NCI-H69 (cell line): ENCODE data around the gene BUD13.
"Not testable (repeated sequence)": the region's sequence is repeated elsewhere in the genome, so short reads cannot be mapped to it uniquely, and the experiment has no call there.

Experiments used
- DNase-seq: peaks from one replicate; lab custom pipeline; 2025; lab: John Stamatoyannopoulos, UW

Gene BUD13, protein sequence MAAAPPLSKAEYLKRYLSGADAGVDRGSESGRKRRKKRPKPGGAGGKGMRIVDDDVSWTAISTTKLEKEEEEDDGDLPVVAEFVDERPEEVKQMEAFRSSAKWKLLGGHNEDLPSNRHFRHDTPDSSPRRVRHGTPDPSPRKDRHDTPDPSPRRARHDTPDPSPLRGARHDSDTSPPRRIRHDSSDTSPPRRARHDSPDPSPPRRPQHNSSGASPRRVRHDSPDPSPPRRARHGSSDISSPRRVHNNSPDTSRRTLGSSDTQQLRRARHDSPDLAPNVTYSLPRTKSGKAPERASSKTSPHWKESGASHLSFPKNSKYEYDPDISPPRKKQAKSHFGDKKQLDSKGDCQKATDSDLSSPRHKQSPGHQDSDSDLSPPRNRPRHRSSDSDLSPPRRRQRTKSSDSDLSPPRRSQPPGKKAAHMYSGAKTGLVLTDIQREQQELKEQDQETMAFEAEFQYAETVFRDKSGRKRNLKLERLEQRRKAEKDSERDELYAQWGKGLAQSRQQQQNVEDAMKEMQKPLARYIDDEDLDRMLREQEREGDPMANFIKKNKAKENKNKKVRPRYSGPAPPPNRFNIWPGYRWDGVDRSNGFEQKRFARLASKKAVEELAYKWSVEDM

DNA sequence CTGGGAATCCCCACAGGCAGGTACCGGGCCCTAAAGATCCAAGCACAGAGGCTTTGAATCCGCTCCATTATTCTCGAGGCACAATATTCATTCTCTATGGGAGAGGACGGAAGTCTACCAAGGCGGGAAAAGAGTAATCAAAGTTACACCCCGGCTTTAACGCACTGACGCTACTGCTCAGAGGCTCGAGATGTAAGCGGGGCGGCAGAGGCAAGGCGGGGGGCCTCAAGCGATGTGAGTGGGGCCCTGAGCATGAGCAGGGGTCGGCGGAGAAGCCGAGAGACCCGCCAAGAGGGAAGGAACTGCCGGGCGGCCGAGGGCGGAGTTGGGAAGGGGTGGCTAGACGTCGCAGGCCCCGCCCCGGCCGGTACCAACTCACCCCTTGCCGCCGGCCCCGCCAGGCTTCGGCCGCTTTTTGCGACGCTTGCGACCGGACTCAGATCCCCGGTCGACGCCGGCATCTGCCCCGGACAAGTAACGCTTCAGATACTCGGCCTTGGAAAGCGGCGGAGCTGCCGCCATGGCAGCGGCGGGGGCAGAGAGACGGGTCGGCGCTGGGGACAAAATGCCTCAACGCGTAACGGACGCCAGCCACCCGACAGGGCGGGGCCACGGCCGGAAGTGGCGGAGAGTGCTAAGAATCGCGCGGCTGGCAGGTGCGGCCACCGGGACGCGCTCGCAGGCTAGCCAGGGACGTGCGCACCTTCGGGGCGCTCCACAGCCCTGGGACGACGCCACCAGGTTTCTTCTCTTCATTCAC lies at the start of gene BUD13:
BUD13 (minus strand) TSS at position 545 of the 760 bp plus-strand sequence; CDS start at position 522, 23 bp downstream.
- peak; percentile 97 for DNase-seq

DNA sequence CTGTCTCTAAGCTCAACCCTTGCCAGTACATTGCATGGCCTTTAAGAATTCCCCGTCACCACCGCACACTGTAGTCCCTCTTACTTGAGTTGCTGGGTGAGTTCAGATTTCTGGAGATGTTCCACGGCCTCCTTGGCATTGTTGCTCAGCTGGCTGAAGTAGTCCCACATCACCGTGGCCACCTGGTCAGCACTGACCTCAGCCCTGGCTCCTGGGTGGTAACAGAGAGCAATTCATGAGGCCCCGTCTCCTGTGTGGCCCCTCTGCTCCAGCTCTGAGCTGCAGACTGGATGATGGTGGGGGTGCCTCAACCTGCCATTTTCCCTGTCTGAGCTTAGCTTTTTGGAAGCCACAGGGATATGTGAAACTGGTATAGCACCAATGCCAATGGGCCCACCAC lies 49.8 kb upstream of the BUD13 start:
- DNase-seq: no peak

DNA sequence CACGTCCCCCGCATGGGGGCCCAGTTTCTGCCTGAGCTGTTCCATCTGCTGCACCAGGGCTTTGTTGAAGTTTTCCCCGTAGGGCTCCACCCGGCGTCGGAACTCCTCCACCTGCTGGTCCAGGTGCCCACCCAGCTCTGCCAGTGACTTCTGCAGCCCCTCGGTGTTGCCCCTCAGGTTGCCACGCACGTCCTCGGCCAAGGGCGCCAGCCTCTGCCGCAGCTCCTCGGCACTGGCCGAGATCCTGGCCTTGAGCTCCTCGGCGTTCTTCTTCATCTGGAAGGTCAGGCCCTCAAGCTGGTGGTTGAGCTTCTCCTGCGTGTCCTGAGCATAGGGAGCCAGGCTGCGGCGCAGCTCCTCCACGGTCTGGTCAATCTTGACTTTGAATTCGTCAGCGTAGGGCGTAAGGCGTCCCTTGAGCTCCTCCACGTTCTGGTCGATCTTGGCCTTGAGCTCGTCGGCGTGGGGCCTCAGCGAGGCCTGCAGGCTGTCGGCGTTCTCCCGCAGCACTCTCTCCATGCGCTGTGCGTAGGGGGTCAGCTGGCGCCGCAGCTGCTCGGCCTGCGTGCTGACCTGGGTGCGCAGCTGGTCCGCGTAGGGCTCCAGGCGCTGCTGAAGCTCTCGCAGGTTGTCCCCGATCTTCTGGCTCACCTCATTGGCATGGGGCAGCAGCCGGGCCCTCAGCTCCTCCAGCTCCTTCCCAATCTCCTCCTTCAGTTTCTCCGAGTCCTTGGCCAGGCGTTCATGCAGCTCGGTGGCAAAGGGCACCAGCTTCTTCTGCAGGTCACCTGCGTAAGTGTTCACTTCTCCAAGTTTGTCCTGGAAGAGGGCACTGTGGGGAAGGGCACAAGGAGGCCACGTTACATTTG lies 48.5 kb upstream of the BUD13 start:
- DNase-seq: no peak

DNA sequence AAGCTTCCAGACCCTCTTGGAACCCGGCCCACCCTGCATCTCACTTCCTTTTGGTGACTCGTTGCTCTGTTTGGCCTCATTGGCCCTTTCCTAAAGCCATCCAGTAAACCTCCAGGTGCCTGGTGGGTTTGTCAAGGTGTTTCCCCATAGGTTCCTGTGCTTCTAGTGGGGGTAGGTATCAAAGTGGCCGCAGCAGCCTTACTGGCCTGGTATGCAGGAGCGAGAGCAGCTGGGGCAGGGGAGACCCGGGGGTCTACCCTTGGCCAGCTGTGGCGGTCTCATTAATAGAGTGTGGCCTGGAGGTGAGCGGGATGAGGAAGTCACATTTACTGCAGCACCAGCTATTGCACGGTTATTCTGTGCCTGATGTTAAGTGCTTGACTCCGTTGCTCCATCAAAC lies 46.3 kb upstream of the BUD13 start:
- no peak for DNase-seq

DNA sequence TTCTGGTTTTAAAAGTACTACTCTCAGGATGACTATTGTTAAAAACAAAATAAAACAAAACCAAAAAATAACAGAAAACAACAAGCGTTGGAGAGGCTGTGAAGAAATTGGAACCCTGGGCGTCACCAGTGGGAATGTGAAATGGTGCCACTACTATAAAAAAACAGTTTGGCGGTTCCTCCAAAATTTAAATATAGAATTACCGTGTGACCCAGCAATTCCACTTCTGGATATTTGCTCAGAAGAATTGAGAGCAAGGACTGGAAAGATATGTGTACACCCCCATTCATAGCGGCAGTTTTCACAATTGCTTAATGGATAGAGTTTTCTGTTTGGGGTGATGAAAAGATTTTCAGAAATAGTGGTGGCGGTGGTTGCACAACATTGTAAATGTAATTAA lies 41.7 kb upstream of the BUD13 start:
- no peak for DNase-seq

DNA sequence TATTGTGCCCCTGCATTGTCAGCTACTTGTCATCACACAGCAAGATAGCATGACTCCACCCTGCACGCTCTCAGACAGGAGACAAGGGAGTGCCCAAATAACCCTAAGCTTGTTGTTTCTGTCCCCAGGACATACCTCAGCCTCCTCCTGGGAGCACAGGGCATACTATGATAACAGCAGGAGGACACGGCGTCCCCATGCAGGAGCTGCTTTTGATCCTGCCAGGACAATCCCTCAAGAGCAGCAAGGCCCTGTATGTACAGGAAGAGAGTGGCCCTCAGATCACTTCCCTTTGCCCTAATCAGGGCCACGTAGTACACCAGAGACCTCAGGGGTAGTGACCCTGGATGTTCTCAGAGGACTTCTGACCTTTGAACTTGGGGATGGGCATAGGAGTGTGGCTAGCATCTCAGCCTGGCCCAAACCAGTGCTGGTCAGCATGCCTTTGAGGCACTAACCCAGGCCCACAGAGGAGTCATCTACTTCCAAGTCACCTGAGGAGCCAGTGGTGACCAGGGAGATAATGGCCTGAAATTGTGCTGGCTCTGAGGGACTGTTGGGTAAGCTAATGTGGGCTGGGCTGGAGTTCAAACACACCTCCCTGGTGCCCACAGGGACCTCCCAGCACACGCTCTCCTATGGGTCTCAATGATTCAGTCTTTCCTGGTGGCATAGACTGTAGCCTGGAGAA lies 41.1 kb upstream of the BUD13 start:
- no peak for DNase-seq

DNA sequence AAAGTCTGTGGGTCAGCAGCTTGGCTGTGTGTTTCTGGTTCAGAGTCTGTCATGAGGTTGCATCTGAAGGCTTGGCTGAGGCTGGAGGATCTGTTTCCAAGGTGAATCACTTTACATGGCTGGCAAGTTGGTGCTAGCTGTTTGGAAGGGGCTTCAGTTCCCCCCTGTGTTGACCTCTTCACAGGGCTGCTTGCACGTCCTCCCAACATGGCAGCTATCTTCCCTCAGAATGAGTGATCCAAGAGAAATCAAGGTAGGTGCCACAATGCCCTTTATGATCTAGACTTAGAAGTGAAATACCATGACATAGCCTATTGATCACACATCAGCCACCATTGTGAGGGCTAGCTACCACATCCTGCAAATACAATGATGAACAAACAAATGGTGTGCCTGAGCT lies 40.4 kb upstream of the BUD13 start:
- DNase-seq: no peak

DNA sequence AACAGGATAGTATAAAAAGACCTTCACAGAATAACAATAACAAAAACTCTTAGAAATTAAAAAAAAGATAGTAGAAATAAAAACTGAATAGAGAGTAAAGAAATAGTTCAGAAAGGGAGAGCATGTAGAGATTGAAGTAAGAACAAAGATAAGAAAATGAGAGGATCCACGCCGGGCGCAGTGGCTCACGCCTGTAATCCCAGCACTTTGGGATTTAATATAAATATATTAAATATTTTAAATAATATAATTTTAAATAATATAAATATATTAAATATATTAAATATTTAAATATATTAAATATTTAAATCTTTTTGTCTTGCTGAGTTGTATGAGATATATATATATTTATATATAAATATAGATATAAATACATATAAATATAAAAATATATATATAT lies 39.3 kb upstream of the BUD13 start:
- no peak for DNase-seq

DNA sequence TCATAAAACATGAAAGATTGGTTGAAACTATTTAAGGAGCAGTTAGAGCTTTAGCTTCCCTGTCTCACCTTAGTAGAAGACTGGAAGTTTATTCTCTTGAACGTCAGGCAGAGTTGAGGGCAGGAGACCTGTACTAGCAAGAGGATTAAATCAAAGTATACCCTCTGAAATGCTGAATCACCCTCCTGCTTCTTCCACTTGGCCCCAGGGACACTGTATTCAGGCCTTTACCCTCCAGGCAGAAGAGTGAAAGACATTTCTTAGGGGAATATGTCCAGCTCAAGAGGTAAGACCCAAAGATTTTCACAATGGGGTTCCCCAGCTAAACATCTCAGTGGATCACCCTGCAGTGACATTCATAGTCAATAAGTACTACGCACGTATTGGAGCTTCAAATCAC lies 38.4 kb upstream of the BUD13 start:
- DNase-seq: no peak

DNA sequence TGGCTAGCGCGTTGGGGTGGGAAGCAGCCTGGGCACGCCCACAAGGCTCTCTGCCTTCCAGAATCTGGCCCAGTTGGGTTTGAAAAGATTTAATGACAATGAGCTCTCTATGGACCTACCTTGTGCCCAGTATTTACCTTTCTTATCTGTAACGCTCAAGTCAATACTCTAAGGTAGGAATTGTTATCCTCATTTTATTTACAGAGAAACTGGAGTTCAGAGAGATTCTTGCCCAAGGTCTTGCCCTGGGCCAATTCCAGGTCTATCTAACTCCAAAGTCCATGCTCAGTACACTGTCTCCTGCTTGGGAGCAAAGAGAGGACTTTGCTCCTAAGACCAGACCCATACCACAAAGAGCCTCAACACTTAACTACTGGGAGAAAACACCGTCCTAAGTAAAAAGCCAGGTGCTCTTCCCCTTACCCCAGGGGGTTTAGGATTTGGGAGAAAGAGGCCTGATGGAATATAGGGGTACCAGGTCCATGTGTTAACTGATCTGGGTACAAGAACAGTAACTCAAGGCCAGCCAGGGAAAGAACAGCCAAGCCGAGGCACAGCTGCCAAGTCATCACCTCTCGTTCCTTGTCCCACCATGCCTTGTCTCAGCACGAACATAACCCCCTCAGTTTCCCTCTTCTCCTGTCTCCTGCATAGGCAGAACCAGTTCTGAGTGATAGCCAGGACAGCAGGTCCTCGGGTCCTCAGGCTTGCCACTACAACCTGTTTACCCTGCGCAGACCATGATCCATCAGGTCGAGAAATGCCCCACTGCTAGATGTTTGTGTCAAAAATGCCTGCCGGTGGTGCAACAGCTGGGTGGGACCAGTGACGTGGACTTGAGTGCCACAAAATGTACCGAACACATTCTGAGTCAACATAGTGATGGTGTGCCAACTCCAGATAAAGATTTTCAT lies 35.7 kb upstream of the BUD13 start:
- DNase-seq: no peak

DNA sequence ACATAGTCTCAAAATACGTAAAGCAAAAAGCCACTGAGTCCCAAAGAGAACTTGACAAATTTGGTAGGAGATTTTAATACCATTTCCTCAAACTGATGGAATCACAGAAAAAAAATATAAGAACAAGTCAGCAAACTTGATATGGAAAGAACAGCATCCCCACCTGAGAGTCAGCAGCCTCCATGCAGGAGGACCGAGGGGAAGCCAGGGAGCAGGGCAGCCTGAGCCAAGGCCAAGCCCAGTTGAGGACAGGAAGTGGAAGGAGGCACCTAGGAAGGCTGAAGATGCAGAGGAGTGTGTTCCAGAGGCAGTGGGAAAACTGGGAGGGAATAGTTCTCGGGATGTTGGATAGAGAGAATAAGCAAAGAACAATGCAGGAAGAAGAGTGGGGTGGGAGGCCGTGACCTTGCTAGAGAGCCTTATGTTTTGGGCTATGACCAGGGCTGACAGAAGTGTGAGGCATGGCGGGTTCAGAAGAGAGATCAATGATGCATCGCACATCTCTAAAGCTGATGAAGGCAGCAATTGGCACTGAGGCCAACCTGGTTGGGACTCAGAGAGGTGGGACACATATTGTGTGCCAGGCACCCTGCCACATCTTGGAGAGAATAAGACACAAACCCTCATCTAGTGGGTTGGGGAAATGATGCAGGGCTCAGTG lies 34.9 kb upstream of the BUD13 start:
- no peak for DNase-seq

DNA sequence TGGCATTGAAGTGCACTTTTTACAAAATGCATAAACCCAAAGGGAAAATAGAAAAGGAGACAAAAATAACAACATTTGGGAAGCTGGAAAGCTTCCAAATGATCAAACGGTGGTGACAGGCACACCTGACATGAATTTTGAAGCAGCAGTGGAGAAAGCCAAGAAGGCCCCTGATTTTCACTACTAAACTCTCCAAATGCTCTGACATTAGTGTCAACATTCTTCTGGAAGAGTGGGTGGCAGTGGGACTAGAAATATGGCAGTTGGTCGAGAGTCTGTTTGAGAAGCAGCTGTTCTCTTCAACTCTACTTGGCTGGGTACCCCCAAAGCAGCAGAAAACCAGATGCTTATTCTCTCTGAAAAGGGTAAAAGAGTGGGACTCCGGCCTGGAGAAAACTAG lies 31.2 kb upstream of the BUD13 start:
- DNase-seq: no peak

DNA sequence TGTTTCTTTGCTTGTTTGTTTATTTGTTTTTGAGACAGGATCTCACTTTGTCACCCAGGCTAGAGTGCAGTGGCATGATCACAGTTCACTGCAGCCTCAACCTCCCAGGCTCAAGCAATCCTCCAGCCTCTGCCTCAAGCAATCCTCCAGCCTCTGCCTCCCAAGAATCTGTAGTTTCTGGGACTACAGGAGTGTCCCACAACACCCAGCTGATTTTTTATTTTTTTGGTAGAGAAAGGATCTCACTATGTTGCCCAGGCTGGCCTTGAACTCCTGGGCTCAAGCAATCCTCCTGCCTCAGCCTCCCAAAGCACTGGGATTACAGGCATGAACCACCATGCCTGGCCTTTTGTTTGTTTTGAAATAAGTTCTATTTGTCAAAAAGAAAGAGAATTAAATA lies 28.9 kb upstream of the BUD13 start:
- DNase-seq: not testable (repeated sequence)

DNA sequence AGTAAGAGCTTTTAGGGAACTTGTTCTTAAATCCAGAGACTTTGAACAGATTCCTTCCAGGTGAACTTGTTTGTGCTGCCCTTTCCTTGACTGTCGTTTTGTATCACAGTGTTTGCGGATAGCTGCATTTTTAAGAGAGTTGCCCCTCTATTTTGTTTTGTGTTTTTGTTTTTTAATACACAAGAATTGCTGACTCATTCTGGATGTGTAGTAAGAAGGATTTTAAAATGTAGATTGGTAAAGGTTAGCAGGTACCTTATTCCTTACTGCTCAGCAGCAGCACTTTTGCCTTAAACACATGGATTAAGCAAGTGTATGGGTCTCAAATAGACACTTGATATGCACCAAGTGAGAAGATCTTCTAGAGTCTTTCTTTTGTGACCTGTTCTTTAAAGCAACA lies 27.8 kb upstream of the BUD13 start:
- DNase-seq: no peak

DNA sequence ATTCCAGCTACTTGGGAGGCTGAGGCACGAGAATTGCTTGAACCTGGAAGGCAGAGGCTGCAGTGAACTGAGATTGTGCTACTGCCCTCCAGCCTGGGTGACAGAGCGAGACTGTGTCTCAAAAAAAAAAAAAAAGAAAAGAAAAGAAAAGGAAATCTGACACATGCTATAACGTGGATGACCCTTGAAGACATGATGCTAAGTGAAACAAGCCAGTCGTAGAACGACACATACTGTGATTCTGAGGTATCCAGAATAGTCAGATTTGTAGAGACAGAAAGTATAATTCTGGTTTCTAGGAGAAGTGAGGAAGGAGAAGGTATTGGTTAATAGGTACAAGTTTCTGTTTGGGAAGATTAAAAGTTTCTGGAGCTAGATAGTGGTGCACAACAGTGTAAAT lies 25.6 kb upstream of the BUD13 start:
- DNase-seq: no peak

DNA sequence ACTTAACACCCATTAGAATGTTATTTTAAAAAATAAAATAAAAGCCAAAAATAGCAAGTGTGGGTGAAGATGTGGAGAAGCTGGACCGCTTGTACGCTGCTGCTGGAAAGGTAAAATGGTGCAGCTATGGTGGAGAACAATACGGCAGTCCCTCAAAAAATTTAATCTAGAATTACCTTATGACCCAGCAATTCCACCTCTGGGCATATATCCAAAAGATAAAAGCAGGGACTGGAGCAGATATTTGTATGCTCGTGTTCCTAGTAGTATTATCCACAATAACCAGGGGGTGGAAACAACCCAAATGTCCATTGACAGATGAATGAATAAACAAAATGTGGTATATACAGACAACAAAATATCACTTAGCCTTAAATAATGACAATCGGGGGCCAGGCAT lies 25.0 kb upstream of the BUD13 start:
- no peak for DNase-seq

DNA sequence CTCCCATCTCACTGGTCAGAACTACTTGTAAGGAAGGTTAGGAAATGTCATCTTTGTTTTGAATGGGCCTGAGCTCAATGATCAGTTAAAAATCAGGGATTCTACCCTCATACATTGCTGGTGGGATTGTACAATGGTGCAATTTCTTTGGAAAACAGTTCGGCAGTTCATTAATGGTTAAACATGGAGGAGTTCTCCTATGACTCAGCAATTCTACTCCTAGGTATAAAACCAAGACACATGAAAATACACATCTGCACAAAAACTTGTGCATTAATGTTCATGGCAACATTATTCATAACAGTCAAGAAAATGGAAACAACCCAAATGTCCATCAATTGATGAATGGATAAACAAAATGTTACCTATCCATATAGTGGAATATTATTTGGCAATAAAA lies 23.8 kb upstream of the BUD13 start:
- DNase-seq: no peak

DNA sequence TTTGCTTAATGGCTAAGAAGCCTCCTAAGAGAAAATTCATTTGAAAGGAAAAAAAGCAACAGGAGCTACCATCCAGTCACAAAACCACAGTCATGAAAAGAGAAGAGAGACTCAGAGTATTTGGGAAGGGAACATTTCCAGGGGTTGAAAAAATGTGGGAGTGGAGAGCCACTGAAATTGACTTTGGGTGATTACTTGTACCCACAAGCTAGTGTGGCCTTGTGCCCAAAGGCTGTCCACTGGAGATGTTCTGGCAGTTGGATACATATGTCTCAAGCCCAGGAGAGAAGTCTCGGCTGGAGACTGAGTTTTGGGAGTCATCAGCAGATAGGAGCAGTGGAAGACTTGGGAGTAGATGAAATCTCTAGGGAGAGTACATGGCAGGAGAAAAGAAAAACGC lies 22.1 kb upstream of the BUD13 start:
- no peak for DNase-seq

DNA sequence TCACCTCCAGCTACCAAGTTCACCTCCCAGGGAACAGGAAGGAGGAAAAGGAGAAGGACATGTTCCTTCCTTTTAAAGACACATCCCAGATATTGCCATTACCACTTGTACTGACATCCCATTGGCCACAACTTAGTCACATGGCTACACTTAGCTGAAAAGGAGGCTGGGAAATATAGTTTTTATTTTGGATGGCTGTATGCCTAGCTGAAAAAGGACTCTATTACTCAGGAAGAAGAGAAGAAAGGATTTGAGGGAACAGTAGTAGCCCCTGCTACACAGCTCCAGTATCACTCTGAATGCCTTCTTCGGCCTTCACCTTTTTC lies 20.9 kb upstream of the BUD13 start:
- peak; percentile 32 for DNase-seq
